ENCODE data around the gene CSRNP3. TPM values are rescaled to one million over a fixed set of nuclear protein-coding genes. Genes with fewer than 3 reads are reported as not detected.

The CSRNP3 gene
- total RNA-seq, 1 donor from 2014 or later, result 0.26 TPM

DNA sequence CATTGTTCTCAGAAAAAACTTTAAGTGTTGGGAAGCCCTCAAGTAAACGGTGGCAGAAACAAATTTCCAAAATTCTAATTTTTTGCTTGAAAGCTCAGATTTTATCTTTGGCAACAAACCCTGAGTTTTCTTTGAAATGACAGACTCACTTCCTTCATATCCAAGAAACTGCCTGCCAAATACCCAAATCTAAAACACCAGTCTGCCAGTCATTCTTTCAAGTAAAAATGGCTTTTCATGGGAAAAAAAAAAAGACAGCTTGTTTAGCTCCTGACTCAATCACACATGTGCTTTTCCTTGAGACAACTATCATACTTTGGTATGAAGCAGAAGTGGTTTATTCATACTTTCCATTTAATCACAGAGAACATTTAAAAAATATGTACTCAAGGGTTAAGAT, 40.6 kb upstream of the CSRNP3 start:
- no peak for FAIRE-seq

DNA sequence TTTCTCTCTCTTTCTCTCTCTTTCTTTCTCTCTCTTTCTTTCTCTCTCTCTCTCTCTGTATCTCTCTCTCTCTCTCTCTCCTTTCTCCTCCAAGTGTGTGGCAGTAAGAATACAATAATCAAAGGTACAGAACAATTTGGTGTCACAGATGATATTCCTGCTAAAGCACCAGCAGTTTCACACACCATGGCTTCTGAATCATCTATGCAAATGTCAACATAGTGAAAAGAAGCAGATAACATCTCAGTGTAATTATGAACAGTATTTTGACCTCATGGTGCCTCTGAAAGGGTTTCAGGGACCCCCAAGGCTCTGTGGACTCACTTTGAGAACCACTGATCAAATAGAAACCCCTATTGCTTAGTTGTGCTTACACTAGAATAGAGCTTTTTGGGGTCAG, 38.5 kb upstream of the CSRNP3 start:
- TF ChIP-seq, protein P1, sequence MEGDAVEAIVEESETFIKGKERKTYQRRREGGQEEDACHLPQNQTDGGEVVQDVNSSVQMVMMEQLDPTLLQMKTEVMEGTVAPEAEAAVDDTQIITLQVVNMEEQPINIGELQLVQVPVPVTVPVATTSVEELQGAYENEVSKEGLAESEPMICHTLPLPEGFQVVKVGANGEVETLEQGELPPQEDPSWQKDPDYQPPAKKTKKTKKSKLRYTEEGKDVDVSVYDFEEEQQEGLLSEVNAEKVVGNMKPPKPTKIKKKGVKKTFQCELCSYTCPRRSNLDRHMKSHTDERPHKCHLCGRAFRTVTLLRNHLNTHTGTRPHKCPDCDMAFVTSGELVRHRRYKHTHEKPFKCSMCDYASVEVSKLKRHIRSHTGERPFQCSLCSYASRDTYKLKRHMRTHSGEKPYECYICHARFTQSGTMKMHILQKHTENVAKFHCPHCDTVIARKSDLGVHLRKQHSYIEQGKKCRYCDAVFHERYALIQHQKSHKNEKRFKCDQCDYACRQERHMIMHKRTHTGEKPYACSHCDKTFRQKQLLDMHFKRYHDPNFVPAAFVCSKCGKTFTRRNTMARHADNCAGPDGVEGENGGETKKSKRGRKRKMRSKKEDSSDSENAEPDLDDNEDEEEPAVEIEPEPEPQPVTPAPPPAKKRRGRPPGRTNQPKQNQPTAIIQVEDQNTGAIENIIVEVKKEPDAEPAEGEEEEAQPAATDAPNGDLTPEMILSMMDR (IDR thresholded peaks at IDR 0.05; ENCODE audit: insufficient read depth, low read length, severe bottlenecking), result no peak
- no peak for DNase-seq (ENCODE audit: low read depth)
- no peak for FAIRE-seq
- no peaks in the 10 kb centered on the region for H3K36me3 ChIP-seq (ENCODE audit: control insufficient read depth, insufficient read depth, low read length)
- H3K4me3 ChIP-seq (ENCODE audit: low read depth, low read length), result no peak overlapping the region
- no peaks in the 10 kb centered on the region for H3K27me3 ChIP-seq (ENCODE audit: control insufficient read depth, insufficient read depth, low read length)

More for the DNA sequence above, 40.6 kb upstream of the CSRNP3 start:
- TF ChIP-seq, protein P1 (IDR thresholded peaks at IDR 0.05; ENCODE audit: insufficient read depth, low read length, severe bottlenecking), result no peak
- H3K27me3 ChIP-seq (ENCODE audit: control insufficient read depth, insufficient read depth, low read length), result no peaks in the 10 kb centered on the region
- no peak for DNase-seq (ENCODE audit: low read depth)
- H3K36me3 ChIP-seq (ENCODE audit: control insufficient read depth, insufficient read depth, low read length), result no peaks in the 10 kb centered on the region
- no peak overlapping the region for H3K4me3 ChIP-seq (ENCODE audit: low read depth, low read length)

DNA sequence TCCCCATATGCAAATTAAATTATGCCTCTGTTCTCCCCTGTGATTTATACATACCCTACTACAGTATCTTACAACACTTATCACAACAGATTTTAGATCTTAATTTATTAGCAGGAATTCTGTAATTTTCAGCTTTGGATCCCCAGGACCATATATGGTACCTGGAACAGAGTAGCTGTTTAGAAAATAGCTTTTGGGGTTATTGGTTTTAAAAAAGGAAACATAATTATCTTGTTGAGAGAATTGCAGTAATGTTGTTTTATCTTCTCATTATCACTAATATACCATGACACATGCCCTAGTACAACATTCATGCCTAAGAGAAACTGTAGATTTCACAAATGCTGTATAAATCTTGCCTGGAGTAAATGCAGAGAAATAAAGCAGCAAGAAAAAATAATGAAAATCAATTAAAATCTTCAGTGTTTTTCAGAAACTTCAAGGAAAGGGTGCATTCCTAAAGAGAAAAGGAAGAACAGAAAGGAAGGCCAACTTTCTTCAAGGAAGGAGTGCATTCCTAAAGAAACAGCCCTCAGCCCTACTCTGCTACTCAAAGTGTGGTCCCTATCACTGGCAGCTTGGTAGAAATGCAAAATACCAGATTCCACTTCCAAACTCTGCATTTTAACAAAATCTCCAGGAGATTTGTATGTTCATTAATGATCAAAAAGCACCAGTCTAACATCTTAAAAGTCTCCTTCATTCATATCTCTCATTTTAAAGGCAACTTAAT, 37.1 kb upstream of the CSRNP3 start:
- FAIRE-seq (no peak), DNase-seq (ENCODE audit: low read depth) (no peak)
- Histone ChIP-seq H3K27me3 (ENCODE audit: control insufficient read depth, insufficient read depth, low read length) (no peaks in the 10 kb centered on the region), H3K36me3 (ENCODE audit: control insufficient read depth, insufficient read depth, low read length) (no peaks in the 10 kb centered on the region), H3K4me3 (ENCODE audit: low read depth, low read length) (no peak overlapping the region)
- TF ChIP-seq, protein P1 (IDR thresholded peaks at IDR 0.05; ENCODE audit: insufficient read depth, low read length, severe bottlenecking), result no peak

DNA sequence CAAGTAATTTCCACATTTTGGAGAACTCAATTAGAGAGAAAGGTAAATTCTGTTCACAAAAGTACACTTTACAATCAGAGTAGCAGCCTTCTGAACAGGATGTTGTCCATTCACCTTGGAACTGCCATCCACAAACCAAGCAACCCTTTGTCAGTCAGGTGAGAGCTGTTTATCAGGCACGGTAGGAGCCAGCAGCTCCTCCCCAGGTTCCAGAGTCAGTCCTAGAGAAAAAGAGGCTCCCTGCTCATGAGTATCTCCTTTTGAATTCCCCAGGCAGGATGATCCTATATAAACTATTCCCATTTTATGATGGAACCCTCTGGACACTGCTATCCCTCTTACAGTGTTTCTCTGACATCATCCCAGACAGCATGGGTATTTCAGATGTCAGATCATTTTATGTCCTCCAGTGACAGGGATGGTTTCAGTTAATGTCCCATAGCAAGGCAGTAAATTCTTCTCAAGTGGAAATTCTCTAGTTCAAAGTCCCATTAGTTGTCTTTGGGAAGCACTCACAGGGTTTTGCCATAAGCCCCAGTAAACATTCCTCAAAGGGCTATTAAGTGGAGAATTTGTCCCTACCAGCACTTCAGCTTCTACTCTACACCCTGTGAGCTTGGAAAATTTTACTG, 34.5 kb upstream of the CSRNP3 start:
- TF ChIP-seq, protein P1 (IDR thresholded peaks at IDR 0.05; ENCODE audit: insufficient read depth, low read length, severe bottlenecking), result no peak
- Histone ChIP-seq H3K36me3 (ENCODE audit: control insufficient read depth, insufficient read depth, low read length) (no peaks in the 10 kb centered on the region), H3K4me3 (ENCODE audit: low read depth, low read length) (no peak overlapping the region), H3K27me3 (ENCODE audit: control insufficient read depth, insufficient read depth, low read length) (no peaks in the 10 kb centered on the region)
- DNase-seq (ENCODE audit: low read depth), result no peak
- FAIRE-seq, result no peak

DNA sequence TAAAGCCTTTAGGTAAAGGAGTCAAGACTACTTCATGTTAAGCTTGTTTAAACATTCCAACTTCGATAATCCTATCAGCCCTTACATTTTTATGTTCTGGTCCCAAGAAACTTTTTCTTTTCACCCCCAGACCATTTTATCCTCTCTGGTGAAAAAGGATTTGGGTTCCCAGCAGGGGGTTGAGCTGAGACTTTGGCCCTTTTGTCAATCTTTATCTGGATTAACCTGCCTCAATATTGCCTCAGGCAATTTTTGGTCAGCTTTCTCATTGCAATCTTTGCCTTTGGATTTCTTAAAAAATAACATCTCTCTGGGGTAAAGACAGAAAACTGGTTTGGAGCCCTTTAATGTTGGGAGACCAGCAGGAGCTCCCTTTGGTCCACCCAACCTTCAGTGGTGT, 33.9 kb upstream of the CSRNP3 start:
- FAIRE-seq, result no peak
- Histone ChIP-seq H3K27me3 (ENCODE audit: control insufficient read depth, insufficient read depth, low read length) (no peaks in the 10 kb centered on the region), H3K4me3 (ENCODE audit: low read depth, low read length) (no peak overlapping the region), H3K36me3 (ENCODE audit: control insufficient read depth, insufficient read depth, low read length) (no peaks in the 10 kb centered on the region)
- TF ChIP-seq, protein P1 (IDR thresholded peaks at IDR 0.05; ENCODE audit: insufficient read depth, low read length, severe bottlenecking), result no peak
- no peak for DNase-seq (ENCODE audit: low read depth)

Measured in bronchial epithelial cell (primary cell).